ENCODE data around the gene DNAJC5. TPM values are rescaled to one million over a fixed set of nuclear protein-coding genes. Genes with fewer than 3 reads are reported as not detected.
A peak's percentile ranks its signal among the peaks of the same experiment; 100 is the strongest.

DNAJC5 gene
- total RNA-seq, 1 experiment from 2014 or later, result 124 TPM

GRCh38 chr20:63942250-63942951 is 47.5 kb downstream of the DNAJC5 start:
- intact Hi-C loops (cut with micrococcal nuclease; ENCODE audit: unreplicated experiment), result no loop called here
- no peak for TF ChIP-seq CTCF (IDR thresholded peaks at IDR 0.05; ENCODE audit: insufficient read depth in 1 of 2, low read depth in 1 of 2, low read length in 1 of 2, severe bottlenecking in 1 of 2, unreplicated experiment in 1 of 2)
- Mint-ChIP-seq H3K9me3 (ENCODE audit: unreplicated experiment) (no peaks in the 10 kb centered on the region), H3K36me3 (ENCODE audit: insufficient read depth, unreplicated experiment) (peaks cover 94% of the 10 kb centered on the region), H3K4me3 (ENCODE audit: unreplicated experiment) (peak overlapping the region; percentile 45), H3K4me1 (ENCODE audit: low read depth, unreplicated experiment) (peaks cover 15% of the 10 kb centered on the region), H3K27ac (ENCODE audit: unreplicated experiment) (peak overlapping the region; percentile 79), H3K27me3 (ENCODE audit: insufficient read depth, unreplicated experiment) (no peaks in the 10 kb centered on the region)
- H3K27me3 ChIP-seq (replicated peaks; ENCODE audit: control insufficient read depth, insufficient read depth, low read length), result no peaks in the 10 kb centered on the region
- ChIA-PET POLR2A (no interaction called here), CTCF (interaction anchor here (0.7 kb wide), 1 partner anchor 38 kb away, joined by 3 read pairs; no protein-coding TSS in a partner anchor)
- H3K4me1 ChIP-seq, result no peaks in the 10 kb centered on the region
- H3K4me3 ChIP-seq (ENCODE audit: low read depth, low read length), result no peak overlapping the region
- BruUV-seq (replicated peaks), result no TSS peak
- H3K36me3 ChIP-seq (ENCODE audit: control insufficient read depth, insufficient read depth, low read length), result peaks cover 27% of the 10 kb centered on the region
- peak; percentile 65 to 79 for DNase-seq
- H3K9me3 ChIP-seq, result 0 out of 2 replicates have a peak, but pooled peaks cover 4% of the 10 kb centered on the region

- H3K27me3 ChIP-seq (replicated peaks; ENCODE audit: control insufficient read depth, insufficient read depth, low read length), result no peaks in the 10 kb centered on the region
- peaks cover 27% of the 10 kb centered on the region for H3K36me3 ChIP-seq (ENCODE audit: control insufficient read depth, insufficient read depth, low read length)
- intact Hi-C loops (cut with micrococcal nuclease; ENCODE audit: unreplicated experiment), result no loop called here
- no TSS peak for BruUV-seq (replicated peaks)
- CTCF ChIA-PET, result interaction anchor here (0.7 to 1.2 kb wide), 2 partner anchors 11 to 37 kb away, joined by 3 read pairs; no protein-coding TSS in a partner anchor
- peaks cover 94% of the 10 kb centered on the region for H3K36me3 Mint-ChIP-seq (ENCODE audit: insufficient read depth, unreplicated experiment)
- DNase-seq, result no peak
- peak overlapping the region; percentile 79 for H3K27ac Mint-ChIP-seq (ENCODE audit: unreplicated experiment)
- H3K4me1 Mint-ChIP-seq (ENCODE audit: low read depth, unreplicated experiment), result peaks cover 19% of the 10 kb centered on the region
- H3K4me3 ChIP-seq (ENCODE audit: low read depth, low read length), result no peak overlapping the region
- TF ChIP-seq CTCF (IDR thresholded peaks at IDR 0.05; ENCODE audit: insufficient read depth in 1 of 2, low read depth in 1 of 2, low read length in 1 of 2, severe bottlenecking in 1 of 2, unreplicated experiment in 1 of 2), result no peak
- POLR2A ChIA-PET, result no interaction called here
- peaks cover 1% of the 10 kb centered on the region for H3K27me3 Mint-ChIP-seq (ENCODE audit: insufficient read depth, unreplicated experiment)
- H3K9me3 Mint-ChIP-seq (ENCODE audit: unreplicated experiment), result no peaks in the 10 kb centered on the region
- no peaks in the 10 kb centered on the region for H3K4me1 ChIP-seq
- no peak overlapping the region for H3K4me3 Mint-ChIP-seq (ENCODE audit: unreplicated experiment)
- H3K9me3 ChIP-seq, result 0 out of 2 replicates have a peak, but pooled peaks cover 4% of the 10 kb centered on the region
These were observed 48.3 kb downstream of the DNAJC5 start for GRCh38 chr20:63942969-63943807.

- no peak overlapping the region for H3K4me3 Mint-ChIP-seq (ENCODE audit: unreplicated experiment)
- H3K4me1 Mint-ChIP-seq (ENCODE audit: low read depth, unreplicated experiment), result peaks cover 25% of the 10 kb centered on the region
- POLR2A ChIA-PET, result no interaction called here
- H3K36me3 ChIP-seq (ENCODE audit: control insufficient read depth, insufficient read depth, low read length), result peaks cover 25% of the 10 kb centered on the region
- no peaks in the 10 kb centered on the region; the same call in 1 of the 2 replicates for H3K4me1 ChIP-seq
- no peaks in the 10 kb centered on the region for H3K27me3 ChIP-seq (replicated peaks; ENCODE audit: control insufficient read depth, insufficient read depth, low read length)
- no peak for DNase-seq
- BruUV-seq (replicated peaks), result no TSS peak
- H3K36me3 Mint-ChIP-seq (ENCODE audit: insufficient read depth, unreplicated experiment), result peaks cover 97% of the 10 kb centered on the region
- H3K4me3 ChIP-seq (ENCODE audit: low read depth, low read length), result no peak overlapping the region
- peaks cover 3% of the 10 kb centered on the region for H3K27me3 Mint-ChIP-seq (ENCODE audit: insufficient read depth, unreplicated experiment)
- CTCF ChIA-PET, result interaction anchor here (1.2 kb wide), 1 partner anchor 11 kb away, joined by 3 read pairs; no protein-coding TSS in a partner anchor
- peak overlapping the region; percentile 79 for H3K27ac Mint-ChIP-seq (ENCODE audit: unreplicated experiment)
- H3K9me3 Mint-ChIP-seq (ENCODE audit: unreplicated experiment), result no peaks in the 10 kb centered on the region
- H3K9me3 ChIP-seq, result 0 out of 2 replicates have a peak, but pooled peaks cover 4% of the 10 kb centered on the region
- no peak for TF ChIP-seq CTCF (IDR thresholded peaks at IDR 0.05; ENCODE audit: insufficient read depth in 1 of 2, low read depth in 1 of 2, low read length in 1 of 2, severe bottlenecking in 1 of 2, unreplicated experiment in 1 of 2)
- intact Hi-C loops (cut with micrococcal nuclease; ENCODE audit: unreplicated experiment), result no loop called here
These were observed 48.8 kb downstream of the DNAJC5 start for GRCh38 chr20:63943808-63944077.
